Mononuclear cell (primary cell): ENCODE data around the gene SNX24. TPM values are rescaled to one million over a fixed set of nuclear protein-coding genes. Genes with fewer than 3 reads are reported as not detected.
"Not testable (repeated sequence)": the region's sequence is repeated elsewhere in the genome, so short reads cannot be mapped to it uniquely, and the experiment has no call there.

ENCODE experiments used
- H3K27me3 ChIP-seq: 2 replicates; pipeline ENCODE4 v1.6.0; 2011; ENCODE audit warnings: low read length, control low read depth; ENCODE audit not compliant: insufficient read depth
- H3K4me1 ChIP-seq: 2 replicates; pipeline ENCODE4 v1.5.1; 2011; ENCODE audit warnings: mild to moderate bottlenecking, low read length, control low read depth; ENCODE audit not compliant: insufficient read depth
- H3K4me3 ChIP-seq: 2 replicates; pipeline ENCODE4 v1.5.1; 2011; ENCODE audit warnings: mild to moderate bottlenecking, low read length, moderate library complexity
- H3K9me3 ChIP-seq: 2 replicates; pipeline ENCODE4 v1.5.1; 2011; ENCODE audit warnings: low read depth, mild to moderate bottlenecking, control low read depth, low read length
- total RNA-seq: library from RNA; depleted of rRNA; stranded (reverse); fragments of >200 nt; gene quantifications from one replicate; pipeline ENCODE4 v1.2.3, GENCODE V29; 2012

The SNX24 gene
- total RNA-seq, 1 donor: 1.4 TPM

- Histone ChIP-seq H3K4me1 (peaks cover 6% of the 10 kb centered on the region), H3K27me3 (no peaks in the 10 kb centered on the region), H3K9me3 (no peaks in the 10 kb centered on the region), H3K4me3 (no peak overlapping the region)
Measured at GRCh38 chr5:122895141-122895540, 49.7 kb downstream of the SNX24 start.

- Histone ChIP-seq H3K4me3 (no peak overlapping the region), H3K27me3 (no peaks in the 10 kb centered on the region), H3K9me3 (no peaks in the 10 kb centered on the region), H3K4me1 (no peaks in the 10 kb centered on the region)
Measured at GRCh38 chr5:122896598-122897282, 51.3 kb downstream of the SNX24 start.

- no peaks in the 10 kb centered on the region for H3K27me3 ChIP-seq
- H3K4me3 ChIP-seq: no peak overlapping the region
- no peaks in the 10 kb centered on the region for H3K4me1 ChIP-seq
- no peaks in the 10 kb centered on the region for H3K9me3 ChIP-seq
Measured at GRCh38 chr5:122897283-122897602, 51.8 kb downstream of the SNX24 start.

- Histone ChIP-seq H3K9me3 (no peaks in the 10 kb centered on the region), H3K4me1 (no peaks in the 10 kb centered on the region)
Measured at GRCh38 chr5:122901346-122901745, 55.9 kb downstream of the SNX24 start.

GRCh38 chr5:122902263-122902662 lies 56.9 kb downstream of the SNX24 start:
- Histone ChIP-seq H3K27me3 (no peaks in the 10 kb centered on the region), H3K4me3 (no peak overlapping the region), H3K4me1 (no peaks in the 10 kb centered on the region), H3K9me3 (no peaks in the 10 kb centered on the region)

More at GRCh38 chr5:122901346-122901745, 55.9 kb downstream of the SNX24 start:
- Histone ChIP-seq H3K27me3 (no peaks in the 10 kb centered on the region), H3K4me3 (no peak overlapping the region)

GRCh38 chr5:122906768-122907167 lies 61.4 kb downstream of the SNX24 start:
- Histone ChIP-seq H3K9me3 (no peaks in the 10 kb centered on the region), H3K4me3 (no peak overlapping the region), H3K4me1 (no peaks in the 10 kb centered on the region), H3K27me3 (no peaks in the 10 kb centered on the region)

- Histone ChIP-seq H3K9me3 (no peaks in the 10 kb centered on the region), H3K4me3 (no peak overlapping the region), H3K4me1 (no peaks in the 10 kb centered on the region), H3K27me3 (no peaks in the 10 kb centered on the region)
Measured at GRCh38 chr5:122907276-122907675, 61.9 kb downstream of the SNX24 start.

GRCh38 chr5:122908108-122908507 lies 62.7 kb downstream of the SNX24 start:
- H3K4me1 ChIP-seq: no peaks in the 10 kb centered on the region

GRCh38 chr5:122908662-122909061 lies 63.2 kb downstream of the SNX24 start:
- Histone ChIP-seq H3K27me3 (no peaks in the 10 kb centered on the region), H3K4me3 (no peak overlapping the region), H3K4me1 (no peaks in the 10 kb centered on the region), H3K9me3 (no peaks in the 10 kb centered on the region)

More at GRCh38 chr5:122908108-122908507, 62.7 kb downstream of the SNX24 start:
- Histone ChIP-seq H3K27me3 (no peaks in the 10 kb centered on the region), H3K9me3 (no peaks in the 10 kb centered on the region), H3K4me3 (no peak overlapping the region)

- Histone ChIP-seq H3K27me3 (no peaks in the 10 kb centered on the region), H3K9me3 (no peaks in the 10 kb centered on the region), H3K4me1 (no peaks in the 10 kb centered on the region), H3K4me3 (no peak overlapping the region)
Measured at GRCh38 chr5:122909470-122910100, 64.2 kb downstream of the SNX24 start.

- H3K4me3 ChIP-seq, H3K9me3 ChIP-seq, H3K27me3 ChIP-seq, H3K4me1 ChIP-seq: not testable (repeated sequence)
Measured at GRCh38 chr5:122913436-122913835, 68.0 kb downstream of the SNX24 start.

- no peaks in the 10 kb centered on the region for H3K4me1 ChIP-seq
Measured at GRCh38 chr5:122915717-122916461, 70.5 kb downstream of the SNX24 start.

GRCh38 chr5:122916490-122916889 lies 71.1 kb downstream of the SNX24 start:
- no peaks in the 10 kb centered on the region for H3K9me3 ChIP-seq
- no peaks in the 10 kb centered on the region for H3K27me3 ChIP-seq
- H3K4me1 ChIP-seq: no peaks in the 10 kb centered on the region
- H3K4me3 ChIP-seq: no peak overlapping the region

More at GRCh38 chr5:122915717-122916461, 70.5 kb downstream of the SNX24 start:
- H3K27me3 ChIP-seq: no peaks in the 10 kb centered on the region
- H3K9me3 ChIP-seq: no peaks in the 10 kb centered on the region
- H3K4me3 ChIP-seq: no peak overlapping the region

GRCh38 chr5:122919969-122920368 lies 74.6 kb downstream of the SNX24 start:
- Histone ChIP-seq H3K4me1 (no peaks in the 10 kb centered on the region), H3K27me3 (no peaks in the 10 kb centered on the region), H3K4me3 (no peak overlapping the region), H3K9me3 (no peaks in the 10 kb centered on the region)

GRCh38 chr5:122921826-122922225 lies 76.4 kb downstream of the SNX24 start:
- H3K27me3 ChIP-seq: no peaks in the 10 kb centered on the region
- no peak overlapping the region for H3K4me3 ChIP-seq
- no peaks in the 10 kb centered on the region for H3K4me1 ChIP-seq
- no peaks in the 10 kb centered on the region for H3K9me3 ChIP-seq
